Stimulated activated naive B cell treated with anti-CD40 and anti-IgM and Interleukin-4, amounts not matched to agents 10 μg/mL and 1 μg/mL and 100 μg/mL, for 72 hours (primary cell): Measurements from ENCODE around the gene STMND1.

ENCODE experiments used
- ATAC-seq, 2 donors: fragments of 150-1000 bp; cut with Tn5 transposase; replicated peaks; 2 replicates each; pipeline ENCODE4 v1.10.0; 2021; ENCODE audit warnings: moderate library complexity in 1 of 2
- DNase-seq: peaks from one replicate; pipeline ENCODE4 v3.0.0; 2021
- H3K27ac Mint-ChIP-seq: one replicate; pipeline ENCODE4 v1.8.0; 2022; ENCODE audit warnings: mild to moderate bottlenecking, mixed read lengths
- H3K27me3 Mint-ChIP-seq, 2 donors: one replicate each; pipeline ENCODE4 v1.8.0; 2022; ENCODE audit warnings: mixed read lengths in 2 of 2
- H3K36me3 Mint-ChIP-seq, 2 donors: one replicate each; pipeline ENCODE4 v1.8.0; 2022; ENCODE audit warnings: mixed read lengths in 2 of 2, mild to moderate bottlenecking in 1 of 2
- H3K4me1 Mint-ChIP-seq, 2 donors: one replicate each; pipeline ENCODE4 v1.8.0; 2022; ENCODE audit warnings: mixed read lengths in 2 of 2, mild to moderate bottlenecking in 1 of 2
- H3K4me3 Mint-ChIP-seq, 2 donors: one replicate each; pipeline ENCODE4 v1.8.0; 2022; ENCODE audit warnings: mild to moderate bottlenecking in 2 of 2, mixed read lengths in 2 of 2, moderate library complexity in 1 of 2
- H3K9me3 Mint-ChIP-seq, 2 donors: one replicate each; pipeline ENCODE4 v1.8.0; 2022; ENCODE audit warnings: mixed read lengths in 2 of 2, mild to moderate bottlenecking in 1 of 2

The STMND1 gene

DNA sequence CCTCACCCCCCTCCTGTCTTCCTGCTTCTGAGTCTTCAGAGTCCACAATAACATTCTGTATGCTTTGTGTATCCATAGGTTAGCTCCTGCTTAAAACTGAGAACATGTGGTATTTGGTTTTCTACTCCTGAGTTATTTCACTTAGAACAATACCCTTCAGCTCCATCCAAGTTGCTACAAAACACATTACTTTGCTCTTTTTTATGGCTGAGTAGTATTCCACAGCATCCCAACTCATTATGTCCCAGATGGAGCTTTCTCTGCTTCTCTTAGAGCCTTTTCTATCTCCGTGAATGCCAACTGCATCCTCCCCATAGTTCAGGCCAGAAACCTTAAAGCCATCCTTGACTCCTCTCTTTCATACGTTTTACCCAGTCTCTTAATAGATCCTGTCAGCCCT, 55.8 kb downstream of the STMND1 start:
- DNase-seq (no peak), ATAC-seq (no peak)
- Mint-ChIP-seq H3K36me3 (peaks cover 0 to 3% of the 10 kb centered on the region in 2 donors), H3K4me1 (no peaks in the 10 kb centered on the region), H3K4me3 (no peak overlapping the region), H3K27ac (no peak overlapping the region), H3K9me3 (peaks cover 8% of the 10 kb centered on the region in 2 donors), H3K27me3 (peaks cover 10 to 24% of the 10 kb centered on the region in 2 donors)

DNA sequence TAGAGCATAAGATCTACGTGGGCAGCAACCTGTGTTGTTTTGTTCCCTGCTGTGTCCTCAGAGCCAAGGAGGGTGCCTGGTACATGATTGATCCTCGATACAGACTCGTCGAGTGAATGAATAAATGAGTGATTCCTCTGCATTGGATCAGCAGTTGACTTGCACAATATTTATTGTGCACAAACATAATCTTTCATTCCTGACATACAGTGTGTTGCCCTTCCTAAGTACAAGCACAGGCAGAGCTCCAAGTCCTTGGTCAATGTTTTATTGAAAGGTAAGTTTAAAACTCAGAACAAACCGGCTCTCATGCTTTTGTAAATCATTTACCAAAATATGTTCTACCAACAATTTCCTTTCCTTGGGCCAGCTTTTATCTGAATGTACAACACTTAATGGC, 57.4 kb downstream of the STMND1 start:
- Mint-ChIP-seq H3K9me3 (no peaks in the 10 kb centered on the region), H3K4me3 (no peak overlapping the region)

DNA sequence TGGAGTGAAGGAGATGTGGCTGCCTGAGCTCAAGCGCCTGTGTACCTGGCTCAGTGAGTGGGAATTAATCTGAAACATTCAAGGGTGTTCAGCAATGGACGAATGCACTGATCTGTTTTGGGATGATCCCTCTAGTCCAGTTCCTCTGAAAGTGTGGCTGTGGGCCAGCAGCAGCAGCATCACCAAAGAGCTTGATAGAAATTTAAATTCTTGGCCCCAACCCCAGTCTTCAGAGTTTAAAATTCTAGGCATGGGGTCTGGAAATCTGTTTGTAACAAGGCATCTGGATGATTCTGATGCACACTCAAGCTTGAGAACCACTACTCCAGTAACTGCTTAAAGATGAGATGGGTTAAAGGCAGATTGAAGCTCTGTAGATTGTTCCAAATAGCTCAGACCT, 59.2 kb downstream of the STMND1 start:
- H3K4me1 Mint-ChIP-seq, result no peaks in the 10 kb centered on the region
- H3K4me3 Mint-ChIP-seq, result no peak overlapping the region
- ATAC-seq, result no peak
- H3K27ac Mint-ChIP-seq, result no peak overlapping the region
- H3K27me3 Mint-ChIP-seq, result peaks cover 10 to 26% of the 10 kb centered on the region in 2 donors
- DNase-seq, result no peak
- no peaks in the 10 kb centered on the region for H3K36me3 Mint-ChIP-seq
- H3K9me3 Mint-ChIP-seq, result no peaks in the 10 kb centered on the region

More for the DNA sequence above, 57.4 kb downstream of the STMND1 start:
- Mint-ChIP-seq H3K36me3 (no peaks in the 10 kb centered on the region), H3K4me1 (no peaks in the 10 kb centered on the region), H3K27me3 (peaks cover 10 to 26% of the 10 kb centered on the region in 2 donors), H3K27ac (no peak overlapping the region)
- no peak for ATAC-seq
- no peak for DNase-seq

GRCh38 chr6:17165383-17165782, 63.5 kb downstream of the STMND1 start:
- DNase-seq, result no peak
- no peaks in the 10 kb centered on the region for H3K9me3 Mint-ChIP-seq
- no peaks in the 10 kb centered on the region for H3K4me1 Mint-ChIP-seq
- peaks cover 10 to 19% of the 10 kb centered on the region in 2 donors for H3K27me3 Mint-ChIP-seq
- no peak overlapping the region for H3K4me3 Mint-ChIP-seq
- H3K27ac Mint-ChIP-seq, result no peak overlapping the region
- ATAC-seq, result no peak
- no peaks in the 10 kb centered on the region for H3K36me3 Mint-ChIP-seq

GRCh38 chr6:17167327-17167979, 65.6 kb downstream of the STMND1 start:
- H3K4me3 Mint-ChIP-seq, result no peak overlapping the region
- no peaks in the 10 kb centered on the region for H3K9me3 Mint-ChIP-seq
- peaks cover 3 to 4% of the 10 kb centered on the region in 2 donors for H3K27me3 Mint-ChIP-seq
- H3K4me1 Mint-ChIP-seq, result no peaks in the 10 kb centered on the region
- no peak for ATAC-seq
- no peak for DNase-seq
- no peak overlapping the region for H3K27ac Mint-ChIP-seq
- H3K36me3 Mint-ChIP-seq, result no peaks in the 10 kb centered on the region

GRCh38 chr6:17169291-17169690, 67.4 kb downstream of the STMND1 start:
- no peaks in the 10 kb centered on the region for H3K9me3 Mint-ChIP-seq
- H3K4me1 Mint-ChIP-seq, result no peaks in the 10 kb centered on the region
- no peaks in the 10 kb centered on the region for H3K36me3 Mint-ChIP-seq
- no peak overlapping the region for H3K27ac Mint-ChIP-seq
- DNase-seq, result no peak
- ATAC-seq, result no peak
- H3K4me3 Mint-ChIP-seq, result no peak overlapping the region
- H3K27me3 Mint-ChIP-seq, result peaks cover 0 to 4% of the 10 kb centered on the region in 2 donors

DNA sequence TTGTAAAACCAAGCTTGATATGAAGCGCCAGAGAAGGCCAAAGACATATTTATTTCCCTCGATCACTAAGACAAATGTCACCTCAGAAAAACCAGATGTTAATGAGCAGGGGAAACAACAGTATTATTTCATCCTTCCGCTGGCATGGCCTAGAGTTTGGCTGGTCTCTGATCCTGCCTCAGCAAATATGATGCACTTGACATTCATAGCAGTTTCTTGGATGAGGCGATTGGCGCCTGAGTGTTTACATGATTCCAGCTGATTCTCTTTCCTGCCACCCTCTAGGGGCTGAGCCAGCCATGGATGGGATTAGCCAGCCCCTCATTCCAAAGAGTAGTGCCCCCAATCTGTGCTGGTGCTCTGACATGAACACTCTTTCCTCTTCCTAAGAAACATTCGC, 67.9 kb downstream of the STMND1 start:
- no peaks in the 10 kb centered on the region for H3K36me3 Mint-ChIP-seq
- no peaks in the 10 kb centered on the region for H3K9me3 Mint-ChIP-seq
- H3K27me3 Mint-ChIP-seq, result peaks cover 0 to 4% of the 10 kb centered on the region in 2 donors
- H3K4me1 Mint-ChIP-seq, result no peaks in the 10 kb centered on the region
- ATAC-seq (no peak), DNase-seq (no peak)
- no peak overlapping the region for H3K4me3 Mint-ChIP-seq
- H3K27ac Mint-ChIP-seq, result no peak overlapping the region

- ATAC-seq (no peak), DNase-seq (no peak)
- H3K4me1 Mint-ChIP-seq, result no peaks in the 10 kb centered on the region
- no peak overlapping the region for H3K27ac Mint-ChIP-seq
- H3K27me3 Mint-ChIP-seq, result peaks cover 6 to 7% of the 10 kb centered on the region in 2 donors
- H3K36me3 Mint-ChIP-seq, result no peaks in the 10 kb centered on the region
- no peak overlapping the region for H3K4me3 Mint-ChIP-seq
- peaks cover 0 to 4% of the 10 kb centered on the region in 2 donors for H3K9me3 Mint-ChIP-seq
These were observed 71.1 kb downstream of the STMND1 start for GRCh38 chr6:17172836-17173470.

GRCh38 chr6:17178326-17178725, 76.5 kb downstream of the STMND1 start:
- Mint-ChIP-seq H3K36me3 (no peaks in the 10 kb centered on the region), H3K9me3 (peaks cover 0 to 7% of the 10 kb centered on the region in 2 donors), H3K4me3 (no peak overlapping the region), H3K27me3 (peaks cover 7 to 11% of the 10 kb centered on the region in 2 donors), H3K27ac (no peak overlapping the region), H3K4me1 (no peaks in the 10 kb centered on the region)
- DNase-seq (no peak), ATAC-seq (no peak)

GRCh38 chr6:17178754-17179529, 77.1 kb downstream of the STMND1 start:
- no peak overlapping the region for H3K27ac Mint-ChIP-seq
- no peaks in the 10 kb centered on the region for H3K36me3 Mint-ChIP-seq
- DNase-seq (no peak), ATAC-seq (no peak)
- no peaks in the 10 kb centered on the region for H3K4me1 Mint-ChIP-seq
- H3K27me3 Mint-ChIP-seq, result peaks cover 11 to 17% of the 10 kb centered on the region in 2 donors
- H3K9me3 Mint-ChIP-seq, result peaks cover 0 to 7% of the 10 kb centered on the region in 2 donors
- no peak overlapping the region for H3K4me3 Mint-ChIP-seq

DNA sequence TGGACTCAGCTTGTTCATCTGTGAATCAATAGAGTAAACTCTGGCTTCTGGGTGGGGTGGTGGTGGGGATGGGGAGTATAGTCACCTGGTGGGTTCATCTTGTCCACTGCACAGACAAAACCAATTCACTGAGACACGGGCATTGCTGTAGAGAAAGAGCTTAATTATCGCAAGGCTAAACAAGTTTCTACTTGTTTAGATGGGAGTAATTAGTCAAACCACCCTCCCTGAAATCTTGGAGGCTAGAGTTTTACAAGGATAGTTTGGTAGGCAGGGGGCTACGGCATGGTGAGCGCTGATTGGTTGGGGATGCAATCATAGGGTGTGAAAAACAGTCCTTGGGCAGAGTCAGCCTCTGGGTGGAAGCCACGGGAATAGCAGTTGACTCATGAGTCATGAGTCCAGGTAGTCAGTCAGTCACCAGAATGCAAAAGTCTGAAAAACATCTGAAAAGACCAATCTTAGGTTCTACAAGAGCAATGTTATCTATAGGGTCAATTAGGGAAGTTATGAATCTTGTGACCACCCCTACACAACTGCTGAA, 77.8 kb downstream of the STMND1 start:
- DNase-seq (no peak), ATAC-seq (no peak)

More for the DNA sequence above, 77.8 kb downstream of the STMND1 start:
- Mint-ChIP-seq H3K27ac (no peak overlapping the region), H3K36me3 (no peaks in the 10 kb centered on the region), H3K4me3 (no peak overlapping the region), H3K4me1 (no peaks in the 10 kb centered on the region), H3K27me3 (peaks cover 12 to 18% of the 10 kb centered on the region in 2 donors), H3K9me3 (peaks cover 0 to 7% of the 10 kb centered on the region in 2 donors)
